HG03439 (cell line): ENCODE measurements around the gene OCRL.

ENCODE experiments used
- ATAC-seq: cut with Tn5 transposase; IDR thresholded peaks from one replicate; pipeline ENCODE4 v1.9.1; 2021; ENCODE audit warnings: mild to moderate bottlenecking, moderate library complexity; ENCODE audit not compliant: unreplicated experiment

The OCRL gene

GRCh38 chrX:129540068-129540653 lies at the start of gene OCRL:
Gene OCRL (plus strand): TSS chrX:129540259. CDS start chrX:129540440, 181 bp downstream.
- peak; percentile 96 for ATAC-seq

GRCh38 chrX:129490330-129490729 lies 49.7 kb upstream of the OCRL start:
- no peak for ATAC-seq

GRCh38 chrX:129493643-129494042 lies 46.4 kb upstream of the OCRL start:
- ATAC-seq: no peak

GRCh38 chrX:129494887-129495286 lies 45.2 kb upstream of the OCRL start:
- ATAC-seq: no peak

GRCh38 chrX:129495900-129496299 lies 44.2 kb upstream of the OCRL start:
- ATAC-seq: no peak

- ATAC-seq: no peak
Measured at GRCh38 chrX:129496625-129497024, 43.4 kb upstream of the OCRL start.

- ATAC-seq: no peak
Measured at GRCh38 chrX:129497146-129497843, 42.8 kb upstream of the OCRL start.

GRCh38 chrX:129510331-129510730 lies 29.7 kb upstream of the OCRL start:
- ATAC-seq: no peak

- ATAC-seq: no peak
Measured at GRCh38 chrX:129511689-129512088, 28.4 kb upstream of the OCRL start.

- ATAC-seq: no peak
Measured at GRCh38 chrX:129512409-129512808, 27.6 kb upstream of the OCRL start.

- no peak for ATAC-seq
Measured at GRCh38 chrX:129516402-129516801, 23.7 kb upstream of the OCRL start.

GRCh38 chrX:129520151-129520550 lies 19.9 kb upstream of the OCRL start:
- no peak for ATAC-seq

- ATAC-seq: no peak
Measured at GRCh38 chrX:129522184-129523078, 17.6 kb upstream of the OCRL start.

GRCh38 chrX:129523079-129523911 lies 16.8 kb upstream of the OCRL start, which contains the start of gene SMARCA1:
Gene SMARCA1 (minus strand): TSS chrX:129523490. CDS start chrX:129523370, 120 bp downstream.
- no peak for ATAC-seq

- no peak for ATAC-seq
Measured at GRCh38 chrX:129524250-129524850, 15.7 kb upstream of the OCRL start.

GRCh38 chrX:129525162-129525561 lies 14.9 kb upstream of the OCRL start:
- no peak for ATAC-seq

GRCh38 chrX:129525896-129526295 lies 14.2 kb upstream of the OCRL start:
- no peak for ATAC-seq

- ATAC-seq: no peak
Measured at GRCh38 chrX:129529685-129530281, 10.3 kb upstream of the OCRL start.

- ATAC-seq: no peak
Measured at GRCh38 chrX:129530410-129530809, 9.6 kb upstream of the OCRL start.

- ATAC-seq: no peak
Measured at GRCh38 chrX:129531132-129531531, 8.9 kb upstream of the OCRL start.
